ENCODE measurements around the gene PLPPR1. TPM values are rescaled to one million over a fixed set of nuclear protein-coding genes. Genes with fewer than 3 reads are reported as not detected.
"Not testable (repeated sequence)": the region's sequence is repeated elsewhere in the genome, so short reads cannot be mapped to it uniquely, and the experiment has no call there.

The PLPPR1 gene
- total RNA-seq, 2 experiments from 2014 or later: not detected

DNA sequence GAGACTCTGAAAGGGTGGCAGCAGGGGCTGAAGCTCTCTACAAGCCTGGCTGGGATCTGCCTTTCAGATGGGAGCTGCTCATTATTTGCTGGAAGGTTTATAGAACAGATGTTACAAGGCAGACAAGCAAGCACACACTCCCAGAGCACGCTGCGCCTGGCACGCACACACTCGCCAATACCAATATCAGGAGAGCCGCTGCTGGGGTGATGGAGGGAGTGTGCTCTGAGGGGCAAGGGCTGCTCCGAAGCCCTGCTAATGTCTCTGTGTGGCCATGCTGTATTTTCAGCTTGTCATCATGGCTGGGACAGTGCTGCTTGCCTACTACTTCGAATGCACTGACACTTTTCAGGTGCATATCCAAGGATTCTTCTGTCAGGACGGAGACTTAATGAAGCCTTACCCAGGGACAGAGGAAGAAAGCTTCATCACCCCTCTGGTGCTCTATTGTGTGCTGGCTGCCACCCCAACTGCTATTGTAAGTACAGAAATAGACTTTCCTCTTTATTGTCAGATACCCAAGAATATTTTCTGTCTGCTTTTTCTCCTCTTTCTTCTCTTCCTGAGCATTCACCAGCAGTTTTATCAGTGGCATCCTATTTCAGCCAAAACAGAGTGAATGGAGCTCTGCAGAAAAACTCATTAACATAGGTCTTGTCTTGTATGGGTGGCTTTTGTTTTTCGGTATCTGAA is 241.2 kb downstream of the PLPPR1 start:
- POLR2A ChIA-PET: no interaction called here
- CTCF ChIA-PET: no interaction called here

DNA sequence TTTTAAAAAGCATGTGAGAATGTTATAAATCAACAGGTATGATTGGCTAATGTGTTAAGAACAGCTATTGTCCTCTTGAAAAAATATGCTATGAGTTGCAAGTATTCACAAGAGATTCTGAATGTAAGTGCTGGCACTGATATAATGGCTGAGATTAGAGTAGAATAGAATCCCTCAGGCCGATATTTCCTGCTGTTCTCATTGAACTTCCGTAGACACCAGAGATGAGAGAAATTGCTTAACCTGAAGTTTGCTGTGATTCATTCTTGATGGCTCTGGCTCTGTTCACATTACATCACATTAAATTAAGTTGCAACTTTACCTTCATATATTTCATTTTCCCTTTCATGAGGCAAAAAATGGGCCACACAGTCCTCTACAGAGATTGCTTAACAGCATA is 241.8 kb downstream of the PLPPR1 start:
- ChIA-PET POLR2A (no interaction called here), CTCF (no interaction called here)

GRCh38 chr9:101271102-101271501 is 242.6 kb downstream of the PLPPR1 start:
- ChIA-PET CTCF (no interaction called here), POLR2A (no interaction called here)

- POLR2A ChIA-PET: no interaction called here
- CTCF ChIA-PET: no interaction called here
Observed at GRCh38 chr9:101274971-101275768, 246.6 kb downstream of the PLPPR1 start.

DNA sequence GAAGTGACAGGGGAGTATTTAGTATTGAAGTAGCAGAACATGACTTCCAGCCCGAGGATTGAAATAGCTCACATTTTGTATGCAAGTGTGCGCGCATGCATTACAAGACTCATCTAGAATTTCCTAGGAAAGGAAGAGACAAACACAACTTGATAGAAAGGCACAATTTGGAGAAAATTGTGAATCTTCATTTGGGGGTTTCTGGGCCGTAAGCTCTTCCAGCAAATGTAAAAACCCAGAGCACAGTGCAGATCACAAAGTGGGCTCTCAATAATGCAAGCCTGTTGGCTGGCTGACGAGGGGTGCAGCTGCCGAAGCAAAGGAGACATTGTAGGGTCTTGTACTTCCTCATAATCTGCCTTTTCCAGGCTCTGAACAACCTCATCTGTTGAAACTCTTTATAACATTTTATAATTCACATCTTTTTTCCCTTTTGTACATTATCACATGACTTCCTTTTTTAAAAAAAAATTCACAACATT is 247.3 kb downstream of the PLPPR1 start:
- POLR2A ChIA-PET: no interaction called here

DNA sequence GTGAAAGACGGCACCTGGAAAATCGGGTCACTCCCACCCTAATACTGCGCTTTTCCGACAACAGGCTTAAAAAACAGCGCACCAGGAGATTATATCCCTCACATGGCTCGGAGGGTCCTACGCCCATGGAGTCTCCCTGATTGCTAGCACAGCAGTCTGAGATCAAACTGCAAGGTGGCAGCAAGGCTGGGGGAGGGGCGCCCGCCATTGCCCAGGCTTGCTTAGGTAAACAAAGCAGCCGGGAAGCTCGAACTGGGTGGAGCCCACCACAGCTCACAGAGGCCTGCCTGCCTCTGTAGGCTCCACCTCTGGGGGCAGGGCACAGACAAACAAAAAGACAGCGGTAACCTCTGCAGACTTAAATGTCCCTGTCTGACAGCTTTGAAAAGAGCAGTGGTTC is 262.5 kb downstream of the PLPPR1 start:
- POLR2A ChIA-PET, CTCF ChIA-PET: not testable (repeated sequence)

More for the DNA sequence above, 247.3 kb downstream of the PLPPR1 start:
- CTCF ChIA-PET: no interaction called here

GRCh38 chr9:101299901-101300300 is 271.4 kb downstream of the PLPPR1 start:
- POLR2A ChIA-PET: no interaction called here
- CTCF ChIA-PET: no interaction called here

- CTCF ChIA-PET: no interaction called here
Observed at GRCh38 chr9:101307051-101307450, 278.5 kb downstream of the PLPPR1 start.

DNA sequence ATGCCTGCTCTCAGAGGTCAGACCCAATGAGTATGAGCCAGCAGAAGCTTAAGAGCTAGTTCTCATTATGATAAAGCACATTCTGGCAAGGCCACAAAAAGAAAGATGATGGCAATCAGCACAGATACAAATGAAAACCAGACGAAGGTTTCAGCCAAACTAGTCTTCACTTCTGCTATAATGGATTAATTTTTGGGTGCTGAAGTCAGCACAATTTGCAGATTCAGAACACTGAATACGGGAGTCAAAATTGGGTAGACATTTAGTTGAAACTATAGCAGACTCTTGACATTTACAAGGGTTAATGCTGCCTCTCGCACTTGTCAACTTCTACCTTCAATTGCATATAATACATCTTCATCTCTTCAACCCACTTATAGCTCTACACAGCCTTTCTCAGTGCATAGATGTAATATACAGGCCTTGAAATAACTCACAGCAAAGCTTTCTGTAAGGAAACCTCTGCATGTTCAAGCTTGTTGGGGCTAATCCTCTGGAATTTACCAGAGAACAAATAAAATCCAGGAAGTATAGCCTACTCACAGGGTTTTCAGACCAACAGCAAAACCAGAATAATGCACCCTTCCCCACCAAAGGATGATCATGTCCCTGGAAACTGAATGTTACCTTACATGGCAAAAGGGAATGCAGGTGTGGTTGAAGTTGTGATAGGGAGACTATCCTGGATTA is 279.1 kb downstream of the PLPPR1 start:
- ChIA-PET POLR2A (no interaction called here), CTCF (no interaction called here)

More at GRCh38 chr9:101307051-101307450, 278.5 kb downstream of the PLPPR1 start:
- POLR2A ChIA-PET: no interaction called here

GRCh38 chr9:101309139-101309538 is 280.6 kb downstream of the PLPPR1 start:
- ChIA-PET POLR2A (no interaction called here), CTCF (no interaction called here)

GRCh38 chr9:101311191-101311590 is 282.7 kb downstream of the PLPPR1 start:
- ChIA-PET POLR2A (no interaction called here), CTCF (interaction anchor here (1.0 to 1.3 kb wide), 2 partner anchors 710 to 712 kb away, joined by 5 to 9 read pairs; no protein-coding TSS in a partner anchor)

GRCh38 chr9:101311758-101312420 is 283.4 kb downstream of the PLPPR1 start:
- ChIA-PET CTCF (interaction anchor here (0.9 to 1.3 kb wide), 3 partner anchors 9 to 713 kb away, joined by 3 to 9 read pairs (median 5); no protein-coding TSS in a partner anchor), POLR2A (no interaction called here)

- ChIA-PET CTCF (interaction anchor here (0.9 to 1.3 kb wide), 2 partner anchors 9 to 711 kb away, joined by 3 to 9 read pairs; no protein-coding TSS in a partner anchor), POLR2A (no interaction called here)
Observed at GRCh38 chr9:101312661-101313060, 284.1 kb downstream of the PLPPR1 start.

DNA sequence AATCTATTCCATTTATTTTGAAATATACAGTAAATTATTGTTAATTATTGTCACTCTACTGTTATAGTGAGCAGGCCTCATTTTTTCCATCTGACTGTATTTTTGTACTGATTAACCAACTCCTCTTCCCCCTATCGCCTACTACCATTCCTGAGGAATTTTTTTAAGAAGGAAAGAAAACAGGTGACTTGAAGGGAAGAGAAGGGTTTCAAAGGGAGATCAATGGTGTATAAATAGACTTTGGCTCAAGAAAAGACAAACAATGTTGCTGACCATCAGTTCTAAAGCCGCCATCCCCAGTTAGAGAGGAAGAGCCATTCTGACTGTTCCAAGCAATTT is 286.6 kb downstream of the PLPPR1 start:
- ChIA-PET CTCF (no interaction called here), POLR2A (no interaction called here)

DNA sequence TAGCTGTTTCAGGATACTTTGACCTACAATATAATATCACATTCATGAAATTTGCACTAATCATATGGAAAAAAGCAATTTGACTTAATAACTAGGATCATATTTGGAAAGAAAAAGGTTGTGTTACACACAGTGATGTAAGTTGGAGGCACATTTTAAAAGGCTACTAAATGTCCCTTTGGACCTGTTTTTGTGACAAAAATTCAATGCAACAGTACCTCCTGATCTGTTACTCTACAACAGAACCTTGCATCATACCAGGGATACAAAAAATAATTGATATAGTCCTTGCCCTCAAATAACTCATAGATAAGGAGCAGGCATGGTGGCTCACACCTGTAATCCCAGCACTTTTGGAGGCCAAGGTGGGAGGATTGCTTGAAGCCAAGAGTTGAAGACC is 289.2 kb downstream of the PLPPR1 start:
- ChIA-PET CTCF (no interaction called here), POLR2A (no interaction called here)

GRCh38 chr9:101323129-101323528 is 294.6 kb downstream of the PLPPR1 start:
- CTCF ChIA-PET: interaction anchor here (1.2 kb wide), 1 partner anchor 721 kb away, joined by 4 read pairs; no protein-coding TSS in a partner anchor
- POLR2A ChIA-PET: no interaction called here

DNA sequence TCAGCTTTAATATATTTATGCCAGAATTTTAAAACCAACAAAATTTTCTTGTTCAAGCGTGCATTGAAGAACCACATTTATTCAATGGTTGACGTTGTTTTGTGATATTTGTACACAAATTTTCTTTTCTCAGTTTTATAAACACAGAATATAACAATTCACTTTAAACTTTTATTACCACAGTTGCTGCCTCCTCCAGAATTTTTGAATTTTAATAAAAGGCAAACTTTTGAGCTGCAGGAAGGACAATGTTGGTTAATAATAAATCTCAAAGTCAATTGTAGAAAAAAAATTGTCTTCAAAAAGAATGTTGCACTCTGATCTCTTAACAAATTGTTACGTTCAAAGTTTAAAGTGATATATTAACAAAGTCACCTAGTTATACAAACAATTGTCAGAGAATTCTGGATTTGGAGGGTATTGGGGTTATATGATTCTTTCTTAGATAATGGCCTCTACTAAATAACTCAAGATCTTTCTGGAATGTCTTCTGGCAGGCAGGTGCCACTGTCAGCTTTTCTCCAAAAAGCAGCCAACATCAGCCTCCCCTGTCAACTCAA is 295.8 kb downstream of the PLPPR1 start:
- CTCF ChIA-PET: no interaction called here

GRCh38 chr9:101325053-101325452 is 296.5 kb downstream of the PLPPR1 start:
- ChIA-PET CTCF (no interaction called here), POLR2A (no interaction called here)

More for the DNA sequence above, 295.8 kb downstream of the PLPPR1 start:
- POLR2A ChIA-PET: no interaction called here

DNA sequence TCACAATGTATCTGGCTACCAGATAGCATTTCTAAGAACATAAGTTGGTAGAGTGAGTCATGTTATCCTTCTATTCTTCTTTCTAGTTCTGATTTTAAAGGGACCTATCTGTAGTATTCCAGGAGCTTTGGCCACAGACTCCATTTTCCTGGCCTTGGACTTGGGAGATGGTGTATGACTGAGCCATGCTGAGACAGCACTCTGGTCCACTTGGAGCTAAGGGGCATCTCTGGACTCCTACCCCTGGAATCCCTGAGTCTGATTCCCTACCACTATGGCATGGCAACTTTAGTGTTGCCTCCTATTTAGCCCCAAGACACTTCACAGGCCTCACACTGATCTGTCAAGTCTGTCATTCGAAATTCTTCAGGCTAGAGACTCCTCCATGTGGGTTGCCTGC is 297.5 kb downstream of the PLPPR1 start:
- ChIA-PET CTCF (no interaction called here), POLR2A (no interaction called here)

- ChIA-PET POLR2A (no interaction called here), CTCF (no interaction called here)
Observed at GRCh38 chr9:101326501-101326900, 298.0 kb downstream of the PLPPR1 start.
